OCI-LY3 (cell line): ENCODE data around the gene IPPK.

Experiments
- H2AFZ ChIP-seq: fragments of 200-600, 300-600 bp; shearing (Covaris generic); 2 replicates; pipeline ENCODE4 v1.6.0; 2014; ENCODE audit warnings: antibody characterized with exemption, low read depth, low read length
- H3K27ac ChIP-seq: fragments of 200-600, 300-600 bp; sonication (generic); 2 replicates; pipeline ENCODE4 v1.5.1; 2014; ENCODE audit warnings: mild to moderate bottlenecking, low read length, moderate library complexity, mixed read lengths
- H3K27me3 ChIP-seq: fragments of 200-600, 300-600 bp; sonication (generic); 2 replicates; pipeline ENCODE4 v1.6.1; 2014; ENCODE audit warnings: low read depth, low read length, mixed read lengths
- H3K36me3 ChIP-seq: fragments of 200-600, 300-600 bp; sonication (generic); replicated peaks from 2 replicates; pipeline ENCODE3; 2014; ENCODE audit warnings: low read depth, low read length, mixed read lengths
- H3K4me1 ChIP-seq: fragments of 300-600, 200-600 bp; sonication (generic); 2 replicates; pipeline ENCODE4 v1.6.1; 2014; ENCODE audit warnings: low read length, mixed read lengths
- H3K4me2 ChIP-seq: fragments of 200-600, 300-600 bp; sonication (generic); 2 replicates; pipeline ENCODE4 v1.6.1; 2014; ENCODE audit warnings: low read length, mixed read lengths
- H3K4me3 ChIP-seq: fragments of 300-600, 200-600 bp; sonication (generic); 2 replicates; pipeline ENCODE4 v1.5.1; 2014; ENCODE audit warnings: antibody characterized with exemption, mild to moderate bottlenecking, low read length, moderate library complexity
- H3K79me2 ChIP-seq: fragments of 300-600, 200-600 bp; shearing (Covaris generic); 2 replicates; pipeline ENCODE4 v1.6.1; 2014; ENCODE audit warnings: mild to moderate bottlenecking, low read length, mixed read lengths
- H3K9ac ChIP-seq: fragments of 300-600, 200-600 bp; shearing (Covaris generic); 2 replicates; pipeline ENCODE4 v1.6.0; 2014; ENCODE audit warnings: mild to moderate bottlenecking, low read length, moderate library complexity
- H3K9me3 ChIP-seq: fragments of 200-600, 300-600 bp; shearing (Covaris generic); 2 replicates; pipeline ENCODE4 v1.6.1; 2014; ENCODE audit warnings: low read length, mixed read lengths; ENCODE audit not compliant: insufficient read depth
- H4K20me1 ChIP-seq: fragments of 200-600, 300-600 bp; sonication (generic); 2 replicates; pipeline ENCODE4 v1.6.1; 2016; ENCODE audit warnings: low read length, mixed read lengths; ENCODE audit not compliant: insufficient read depth
- EZH2phosphoT487 ChIP-seq: fragments of 200-600 bp; shearing (Covaris generic); IDR thresholded peaks from 2 replicates; pipeline ENCODE4 v1.6.1; 2018; ENCODE audit warnings: antibody characterized with exemption, mixed run types, low read depth
- TF ChIP-seq, protein P1 (sequence below): fragments of 200-600, 300-600 bp; sonication (generic); IDR thresholded peaks from 2 replicates; pipeline ENCODE4 v1.5.1; 2014; ENCODE audit warnings: antibody characterized with exemption, low read length, low read depth

Gene IPPK

DNA sequence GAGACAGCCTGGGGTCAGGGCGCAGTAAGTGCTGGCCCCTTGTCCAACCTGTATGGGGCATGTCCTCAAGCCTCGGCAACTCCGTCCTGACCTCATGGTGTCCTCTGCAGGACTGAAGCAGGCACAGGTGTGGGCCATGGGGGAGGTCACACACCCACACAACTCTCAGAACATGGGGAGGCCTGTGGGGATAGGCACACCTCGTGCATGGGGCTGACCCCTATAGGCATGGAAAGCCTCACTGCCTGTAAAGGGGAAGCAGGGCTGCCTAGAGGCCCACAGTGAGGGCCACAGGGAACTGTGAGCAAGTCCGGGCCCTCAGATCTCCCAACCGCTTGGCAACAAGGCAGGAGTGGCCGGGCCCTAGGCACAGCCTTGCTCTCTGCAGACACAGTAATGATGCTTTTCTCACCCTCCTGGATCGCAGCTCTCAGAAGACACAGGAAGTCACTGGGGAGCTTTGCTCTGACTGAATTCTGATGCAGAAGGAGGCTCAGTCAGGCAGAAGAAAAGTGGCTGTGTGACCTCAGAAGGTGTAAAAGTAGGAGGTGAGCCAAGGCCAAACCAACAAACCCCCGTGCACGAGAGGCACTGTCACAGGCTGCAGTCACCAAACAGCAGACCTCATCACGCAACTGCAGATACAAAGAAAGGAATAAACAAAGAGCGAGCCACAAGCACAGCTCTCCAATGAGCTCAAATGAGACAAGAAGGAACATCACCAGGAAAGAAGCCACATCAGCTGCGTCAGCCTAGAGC, 5.4 kb downstream of the IPPK start:
- Histone ChIP-seq H3K79me2 (peaks cover 100% of the 10 kb centered on the region), H3K27ac (no peak overlapping the region)

DNA sequence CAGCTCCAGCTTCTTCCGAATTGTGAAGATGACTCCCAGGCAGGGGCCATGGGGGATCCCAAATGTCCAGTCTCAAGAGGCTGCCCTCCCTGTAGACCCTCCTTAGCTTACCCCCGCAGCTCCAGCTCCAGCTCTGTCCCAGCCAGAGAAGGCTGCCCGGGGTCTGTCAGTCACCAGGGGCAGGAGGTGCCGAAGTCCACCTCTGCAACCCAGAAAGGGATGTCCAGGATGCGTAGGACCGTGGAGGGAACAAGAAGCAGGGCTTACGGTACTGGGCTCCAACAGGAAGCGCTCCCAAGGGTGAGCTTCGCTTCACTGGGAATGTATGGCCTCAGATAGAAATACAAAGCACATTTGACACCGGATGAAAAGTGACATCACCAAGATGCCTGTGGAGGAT, 6.0 kb downstream of the IPPK start:
- peaks cover 35% of the 10 kb centered on the region for H4K20me1 ChIP-seq

More for the DNA sequence above, 5.4 kb downstream of the IPPK start:
- no peak overlapping the region for H3K4me3 ChIP-seq
- peaks cover 35% of the 10 kb centered on the region for H4K20me1 ChIP-seq
- no peak for TF ChIP-seq EZH2phosphoT487
- TF ChIP-seq, protein P1, sequence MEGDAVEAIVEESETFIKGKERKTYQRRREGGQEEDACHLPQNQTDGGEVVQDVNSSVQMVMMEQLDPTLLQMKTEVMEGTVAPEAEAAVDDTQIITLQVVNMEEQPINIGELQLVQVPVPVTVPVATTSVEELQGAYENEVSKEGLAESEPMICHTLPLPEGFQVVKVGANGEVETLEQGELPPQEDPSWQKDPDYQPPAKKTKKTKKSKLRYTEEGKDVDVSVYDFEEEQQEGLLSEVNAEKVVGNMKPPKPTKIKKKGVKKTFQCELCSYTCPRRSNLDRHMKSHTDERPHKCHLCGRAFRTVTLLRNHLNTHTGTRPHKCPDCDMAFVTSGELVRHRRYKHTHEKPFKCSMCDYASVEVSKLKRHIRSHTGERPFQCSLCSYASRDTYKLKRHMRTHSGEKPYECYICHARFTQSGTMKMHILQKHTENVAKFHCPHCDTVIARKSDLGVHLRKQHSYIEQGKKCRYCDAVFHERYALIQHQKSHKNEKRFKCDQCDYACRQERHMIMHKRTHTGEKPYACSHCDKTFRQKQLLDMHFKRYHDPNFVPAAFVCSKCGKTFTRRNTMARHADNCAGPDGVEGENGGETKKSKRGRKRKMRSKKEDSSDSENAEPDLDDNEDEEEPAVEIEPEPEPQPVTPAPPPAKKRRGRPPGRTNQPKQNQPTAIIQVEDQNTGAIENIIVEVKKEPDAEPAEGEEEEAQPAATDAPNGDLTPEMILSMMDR, result no peak
- no peak overlapping the region for H3K9ac ChIP-seq
- peaks cover 8% of the 10 kb centered on the region; the same call in 1 of the 2 replicates for H3K4me1 ChIP-seq
- H3K36me3 ChIP-seq, result peaks cover 7% of the 10 kb centered on the region
- H3K4me2 ChIP-seq, result no peak overlapping the region
- no peaks in the 10 kb centered on the region for H3K27me3 ChIP-seq
- no peaks in the 10 kb centered on the region for H3K9me3 ChIP-seq
- no peak overlapping the region for H2AFZ ChIP-seq

DNA sequence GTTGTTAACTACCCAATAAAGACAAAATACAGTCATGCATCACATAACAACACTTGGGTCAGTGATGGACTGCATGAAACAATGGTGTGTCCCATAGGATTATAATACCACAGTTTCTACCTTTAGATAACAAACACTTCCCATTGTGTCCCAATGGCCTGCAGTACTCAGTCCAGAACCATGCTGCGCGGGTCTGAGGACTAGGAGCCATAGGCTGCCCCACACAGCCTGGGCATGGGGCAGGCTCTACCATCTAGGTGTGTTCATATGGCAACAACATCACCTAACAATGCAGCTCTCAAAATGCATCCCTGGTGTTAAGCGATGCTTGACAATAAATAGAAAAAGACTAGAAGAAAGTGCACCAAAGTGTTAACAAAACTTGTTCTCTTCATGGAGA, 6.8 kb downstream of the IPPK start:
- Histone ChIP-seq H2AFZ (no peak overlapping the region), H3K36me3 (peaks cover 9% of the 10 kb centered on the region), H3K27me3 (no peaks in the 10 kb centered on the region), H3K27ac (no peak overlapping the region), H3K4me1 (no peaks in the 10 kb centered on the region), H3K4me2 (no peak overlapping the region), H4K20me1 (peaks cover 35% of the 10 kb centered on the region), H3K4me3 (no peak overlapping the region), H3K9ac (no peak overlapping the region), H3K9me3 (no peaks in the 10 kb centered on the region), H3K79me2 (peaks cover 96% of the 10 kb centered on the region)
- TF ChIP-seq EZH2phosphoT487, result no peak
- TF ChIP-seq, protein P1, result no peak

More for the DNA sequence above, 6.0 kb downstream of the IPPK start:
- no peak overlapping the region for H3K4me2 ChIP-seq
- no peak overlapping the region for H2AFZ ChIP-seq
- no peak overlapping the region for H3K27ac ChIP-seq
- no peak overlapping the region for H3K4me3 ChIP-seq
- H3K27me3 ChIP-seq, result no peaks in the 10 kb centered on the region
- H3K9me3 ChIP-seq, result no peaks in the 10 kb centered on the region
- peaks cover 7% of the 10 kb centered on the region for H3K36me3 ChIP-seq
- peaks cover 6% of the 10 kb centered on the region; the same call in 1 of the 2 replicates for H3K4me1 ChIP-seq
- TF ChIP-seq EZH2phosphoT487, result no peak
- TF ChIP-seq, protein P1, result no peak
- H3K9ac ChIP-seq, result no peak overlapping the region
- peaks cover 99% of the 10 kb centered on the region for H3K79me2 ChIP-seq

DNA sequence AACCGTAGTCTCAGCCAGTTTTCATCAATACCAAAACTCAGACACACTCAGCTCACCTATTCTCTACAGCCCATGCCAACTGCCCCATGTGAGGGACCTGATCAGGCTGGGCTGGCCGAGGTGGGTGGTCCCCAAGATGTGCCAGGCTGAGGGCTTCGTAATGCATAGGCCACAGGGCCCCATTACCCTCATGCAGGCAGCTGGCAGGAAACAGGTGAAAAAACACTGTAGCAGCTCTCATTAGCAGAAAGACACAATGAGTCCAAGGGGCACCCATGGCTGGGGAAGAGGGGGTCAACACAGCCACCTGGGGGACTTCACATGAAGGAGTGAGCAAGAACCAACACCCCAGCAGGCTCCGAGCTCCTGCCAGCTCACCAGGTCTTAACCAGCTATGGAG, 8.2 kb downstream of the IPPK start:
- no peaks in the 10 kb centered on the region for H3K9me3 ChIP-seq
- H3K27me3 ChIP-seq, result no peaks in the 10 kb centered on the region
- peaks cover 86% of the 10 kb centered on the region for H3K79me2 ChIP-seq
- H3K4me3 ChIP-seq, result no peak overlapping the region
- no peak overlapping the region for H3K4me2 ChIP-seq
- no peaks in the 10 kb centered on the region for H3K4me1 ChIP-seq
- H4K20me1 ChIP-seq, result peaks cover 35% of the 10 kb centered on the region
- TF ChIP-seq, protein P1, result no peak
- no peak for TF ChIP-seq EZH2phosphoT487
- no peak overlapping the region for H2AFZ ChIP-seq
- no peak overlapping the region for H3K9ac ChIP-seq
- peaks cover 10% of the 10 kb centered on the region for H3K36me3 ChIP-seq
- H3K27ac ChIP-seq, result no peak overlapping the region
